ENCODE measurements around the gene REST. TPM values are rescaled to one million over a fixed set of nuclear protein-coding genes. Genes with fewer than 3 reads are reported as not detected.

Gene REST
- total and polyA plus RNA-seq, 9 of the 15 experiments (the other 6 are each of a cell fraction or from before 2014, with no cell fraction given): 2.9 to 24.0 (median 19.2) TPM

DNA sequence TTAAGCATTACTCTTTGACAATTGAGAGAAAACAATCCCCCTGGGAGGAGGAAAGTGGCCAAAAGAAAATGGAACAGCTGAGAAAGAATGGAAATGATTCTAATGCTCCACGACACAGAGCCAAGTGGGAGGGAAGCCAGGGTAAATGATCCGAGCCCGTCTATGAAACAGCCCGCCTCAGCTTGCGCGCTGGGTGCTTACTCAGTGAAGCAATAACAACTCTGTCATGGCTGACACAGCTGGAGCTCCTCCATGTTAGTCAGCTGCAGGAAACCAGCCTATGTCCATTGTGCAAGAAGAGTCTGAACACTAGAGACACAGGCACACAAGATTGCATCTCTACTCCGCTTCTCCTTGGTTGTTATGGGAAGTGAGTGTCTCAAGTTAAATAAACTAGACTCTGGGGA, 50.4 kb downstream of the REST start (continued):
- TF ChIP-seq, protein P1, sequence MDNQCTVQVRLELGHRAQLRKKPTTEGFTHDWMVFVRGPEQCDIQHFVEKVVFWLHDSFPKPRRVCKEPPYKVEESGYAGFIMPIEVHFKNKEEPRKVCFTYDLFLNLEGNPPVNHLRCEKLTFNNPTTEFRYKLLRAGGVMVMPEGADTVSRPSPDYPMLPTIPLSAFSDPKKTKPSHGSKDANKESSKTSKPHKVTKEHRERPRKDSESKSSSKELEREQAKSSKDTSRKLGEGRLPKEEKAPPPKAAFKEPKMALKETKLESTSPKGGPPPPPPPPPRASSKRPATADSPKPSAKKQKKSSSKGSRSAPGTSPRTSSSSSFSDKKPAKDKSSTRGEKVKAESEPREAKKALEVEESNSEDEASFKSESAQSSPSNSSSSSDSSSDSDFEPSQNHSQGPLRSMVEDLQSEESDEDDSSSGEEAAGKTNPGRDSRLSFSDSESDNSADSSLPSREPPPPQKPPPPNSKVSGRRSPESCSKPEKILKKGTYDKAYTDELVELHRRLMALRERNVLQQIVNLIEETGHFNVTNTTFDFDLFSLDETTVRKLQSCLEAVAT (IDR thresholded peaks at IDR 0.05): no peak
- TF ChIP-seq STAT6 (CRISPR knock-in tag; IDR thresholded peaks at IDR 0.05): no peak
- TF ChIP-seq CREM (IDR thresholded peaks at IDR 0.05; ENCODE audit: low read depth): no peak
- TF ChIP-seq KDM5B (IDR thresholded peaks at IDR 0.05; ENCODE audit: insufficient replicate concordance, low read depth, low read length): no peak
- TF ChIP-seq ZNF699 (CRISPR knock-in tag; IDR thresholded peaks at IDR 0.05; ENCODE audit: insufficient replicate concordance): no peak
- TF ChIP-seq RNF2 (IDR thresholded peaks at IDR 0.05): no peak
- no peak for TF ChIP-seq XRCC3 (IDR thresholded peaks at IDR 0.05)
- no peak for TF ChIP-seq RREB1 (CRISPR knock-in tag; IDR thresholded peaks at IDR 0.05)
- TF ChIP-seq, protein P2, sequence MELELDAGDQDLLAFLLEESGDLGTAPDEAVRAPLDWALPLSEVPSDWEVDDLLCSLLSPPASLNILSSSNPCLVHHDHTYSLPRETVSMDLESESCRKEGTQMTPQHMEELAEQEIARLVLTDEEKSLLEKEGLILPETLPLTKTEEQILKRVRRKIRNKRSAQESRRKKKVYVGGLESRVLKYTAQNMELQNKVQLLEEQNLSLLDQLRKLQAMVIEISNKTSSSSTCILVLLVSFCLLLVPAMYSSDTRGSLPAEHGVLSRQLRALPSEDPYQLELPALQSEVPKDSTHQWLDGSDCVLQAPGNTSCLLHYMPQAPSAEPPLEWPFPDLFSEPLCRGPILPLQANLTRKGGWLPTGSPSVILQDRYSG (tag; conservative IDR thresholded peaks at IDR 0.05; ENCODE audit: low read depth): peak; percentile 82
- TF ChIP-seq, protein P3, sequence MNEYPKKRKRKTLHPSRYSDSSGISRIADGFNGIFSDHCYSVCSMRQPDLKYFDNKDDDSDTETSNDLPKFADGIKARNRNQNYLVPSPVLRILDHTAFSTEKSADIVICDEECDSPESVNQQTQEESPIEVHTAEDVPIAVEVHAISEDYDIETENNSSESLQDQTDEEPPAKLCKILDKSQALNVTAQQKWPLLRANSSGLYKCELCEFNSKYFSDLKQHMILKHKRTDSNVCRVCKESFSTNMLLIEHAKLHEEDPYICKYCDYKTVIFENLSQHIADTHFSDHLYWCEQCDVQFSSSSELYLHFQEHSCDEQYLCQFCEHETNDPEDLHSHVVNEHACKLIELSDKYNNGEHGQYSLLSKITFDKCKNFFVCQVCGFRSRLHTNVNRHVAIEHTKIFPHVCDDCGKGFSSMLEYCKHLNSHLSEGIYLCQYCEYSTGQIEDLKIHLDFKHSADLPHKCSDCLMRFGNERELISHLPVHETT (CRISPR knock-in tag; conservative IDR thresholded peaks at IDR 0.05 in 1 of 2, IDR thresholded peaks at IDR 0.05 in 1 of 2): peak in 1 of 2 experiments; percentile 71; a peak in 1 of 4 replicates
- TF ChIP-seq ZNF133 (CRISPR knock-in tag; IDR thresholded peaks at IDR 0.05): no peak
- peak; percentile 93 for TF ChIP-seq TFAP4 (CRISPR knock-in tag; IDR thresholded peaks at IDR 0.05; ENCODE audit: borderline replicate concordance)
- no peak for TF ChIP-seq NR2C2 (CRISPR knock-in tag; IDR thresholded peaks at IDR 0.05)
- TF ChIP-seq NR2C2 (tag; IDR thresholded peaks at IDR 0.05): no peak

Measured in K562 (cell line).